GM18907 (cell line): ENCODE measurements around the gene THEM4.

ENCODE experiments used
- ATAC-seq: cut with Tn5 transposase; IDR thresholded peaks from one replicate; pipeline ENCODE4 v1.9.1; 2021; ENCODE audit warnings: mild to moderate bottlenecking, moderate library complexity; ENCODE audit not compliant: unreplicated experiment

Gene THEM4

GRCh38 chr1:151909167-151910149 lies at the start of gene THEM4:
Gene THEM4 (minus strand): TSS chr1:151909511. CDS start chr1:151909458, 53 bp downstream.
- ATAC-seq, result peak; percentile 96

DNA sequence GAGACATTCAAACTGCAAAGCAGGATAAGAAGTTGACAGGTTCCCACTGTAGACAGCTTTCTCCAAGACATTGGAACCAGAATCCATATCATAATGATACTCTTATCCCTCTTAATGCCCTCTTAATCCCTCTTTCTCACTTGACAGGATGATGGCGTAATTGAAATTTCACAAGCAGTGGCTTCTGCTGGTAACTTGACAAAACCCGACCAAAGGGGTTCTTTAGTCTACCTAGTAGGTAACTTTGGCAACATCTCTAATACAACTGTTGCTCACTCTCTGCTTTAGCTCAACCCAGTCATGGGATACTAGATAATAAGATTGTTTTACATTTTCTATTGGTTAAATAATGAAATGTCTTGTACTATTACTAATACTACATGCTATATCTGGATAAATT lies 49.6 kb upstream of the THEM4 start:
- no peak for ATAC-seq

GRCh38 chr1:151956957-151957497 lies 47.7 kb upstream of the THEM4 start:
- no peak for ATAC-seq

- no peak for ATAC-seq
These were observed 44.2 kb upstream of the THEM4 start for GRCh38 chr1:151953409-151954094.

GRCh38 chr1:151952811-151953210 lies 43.5 kb upstream of the THEM4 start:
- ATAC-seq, result no peak

DNA sequence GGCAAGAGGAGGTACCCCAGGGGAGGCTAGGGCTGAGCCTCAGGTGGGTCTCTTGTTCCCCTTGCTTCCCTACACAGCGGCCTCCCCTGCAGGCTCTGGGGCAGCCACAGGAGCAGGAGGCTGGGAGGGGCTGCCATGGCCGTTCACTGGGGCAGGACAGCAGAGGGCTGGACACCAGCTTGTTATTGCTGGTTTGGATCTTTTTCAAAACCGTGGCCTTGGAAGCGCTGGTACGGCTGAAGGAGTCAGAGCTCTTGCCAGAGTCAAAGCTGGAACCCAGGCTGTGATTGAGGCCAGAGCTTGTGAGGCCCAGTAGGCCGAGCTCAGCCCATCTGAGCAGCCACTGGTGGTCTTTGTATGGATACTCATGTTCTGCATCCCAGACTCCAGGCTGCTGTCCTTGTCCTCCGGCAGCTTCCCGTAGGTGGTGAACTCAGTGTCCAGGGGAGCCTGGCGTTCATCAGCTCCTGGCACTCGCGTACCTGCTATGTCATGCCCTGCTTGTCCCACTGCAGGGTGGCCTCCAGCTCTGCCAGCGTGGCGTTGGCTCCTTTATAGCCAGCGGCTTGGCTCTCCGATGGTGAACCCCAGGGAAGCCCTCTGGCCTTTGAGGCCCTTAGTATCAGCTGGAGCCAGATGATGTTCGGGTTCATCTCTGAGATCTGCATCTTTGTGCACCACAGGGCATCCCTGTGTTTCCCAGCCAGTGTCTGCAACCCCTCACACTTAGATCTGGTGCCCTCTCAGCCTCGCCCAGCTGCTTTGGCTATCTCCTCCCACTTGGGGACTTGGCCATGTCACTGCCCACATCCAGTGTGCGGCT lies 40.3 kb upstream of the THEM4 start:
- no peak for ATAC-seq

- no peak for ATAC-seq
These were observed 39.2 kb upstream of the THEM4 start for GRCh38 chr1:151948506-151948905.

DNA sequence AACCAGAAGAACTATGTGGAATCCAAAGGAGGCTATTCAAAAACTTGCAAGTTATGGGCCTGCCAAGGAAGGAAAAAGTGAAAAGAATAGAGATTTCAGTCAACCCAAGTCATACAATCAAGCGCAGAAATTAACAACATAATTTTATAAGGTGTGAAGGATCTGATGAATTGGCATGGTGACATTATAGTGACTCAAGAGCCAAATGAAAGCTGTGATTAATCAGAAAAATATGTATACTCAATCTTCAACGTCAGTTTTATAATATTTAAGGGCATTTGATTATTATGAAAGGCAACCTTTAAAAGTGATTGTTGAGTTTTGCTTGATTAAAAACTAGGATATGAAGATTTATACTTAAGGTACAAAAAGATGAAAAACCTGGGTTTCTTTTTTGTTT lies 37.8 kb upstream of the THEM4 start:
- ATAC-seq, result no peak

DNA sequence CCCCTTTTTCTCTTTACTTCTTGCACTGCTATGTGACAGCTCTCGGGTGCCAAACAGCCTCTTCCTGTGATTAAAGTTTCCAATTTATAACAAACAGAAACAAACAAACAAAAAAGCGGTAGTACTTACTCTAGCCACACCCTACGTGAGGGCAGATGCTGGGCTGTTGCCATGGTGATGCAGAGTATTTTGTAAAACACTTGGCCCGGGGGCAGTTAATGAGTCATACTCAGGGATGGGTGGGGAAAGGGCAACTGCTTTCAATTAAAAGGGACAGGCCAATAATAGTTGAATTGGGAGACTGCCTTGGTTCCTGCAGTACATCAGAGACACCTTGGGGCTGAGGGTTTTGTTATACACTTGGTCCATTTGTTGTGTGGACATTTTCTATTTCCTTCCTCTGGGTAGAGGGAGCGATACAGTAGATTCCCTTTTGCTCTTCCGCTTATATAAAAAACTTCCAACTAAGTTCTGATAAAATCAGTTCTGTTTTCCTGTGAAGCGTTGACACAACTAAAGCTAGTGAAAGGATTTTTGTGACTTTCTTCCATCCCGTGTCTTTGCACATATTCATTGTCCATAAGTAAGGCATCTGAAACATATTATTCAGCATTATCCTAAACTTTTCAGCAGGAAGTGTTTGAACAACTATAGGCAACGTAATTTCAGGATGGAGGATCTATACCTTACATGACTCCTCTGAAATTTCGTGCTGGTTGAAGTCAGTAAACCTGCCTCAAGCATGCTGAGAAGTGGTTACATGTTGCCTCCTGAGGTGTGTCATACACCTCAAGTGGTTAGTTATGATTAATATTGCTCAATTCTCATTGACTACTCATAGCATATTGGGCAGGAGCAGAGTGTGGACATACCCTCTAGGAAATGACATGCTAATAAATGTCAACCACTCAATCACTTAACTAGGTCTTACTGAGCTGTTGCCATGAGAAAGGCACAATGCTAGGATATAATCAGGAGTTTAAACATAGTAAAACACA lies 36.7 kb upstream of the THEM4 start:
- ATAC-seq, result no peak

GRCh38 chr1:151944857-151945575 lies 35.7 kb upstream of the THEM4 start:
- no peak for ATAC-seq

DNA sequence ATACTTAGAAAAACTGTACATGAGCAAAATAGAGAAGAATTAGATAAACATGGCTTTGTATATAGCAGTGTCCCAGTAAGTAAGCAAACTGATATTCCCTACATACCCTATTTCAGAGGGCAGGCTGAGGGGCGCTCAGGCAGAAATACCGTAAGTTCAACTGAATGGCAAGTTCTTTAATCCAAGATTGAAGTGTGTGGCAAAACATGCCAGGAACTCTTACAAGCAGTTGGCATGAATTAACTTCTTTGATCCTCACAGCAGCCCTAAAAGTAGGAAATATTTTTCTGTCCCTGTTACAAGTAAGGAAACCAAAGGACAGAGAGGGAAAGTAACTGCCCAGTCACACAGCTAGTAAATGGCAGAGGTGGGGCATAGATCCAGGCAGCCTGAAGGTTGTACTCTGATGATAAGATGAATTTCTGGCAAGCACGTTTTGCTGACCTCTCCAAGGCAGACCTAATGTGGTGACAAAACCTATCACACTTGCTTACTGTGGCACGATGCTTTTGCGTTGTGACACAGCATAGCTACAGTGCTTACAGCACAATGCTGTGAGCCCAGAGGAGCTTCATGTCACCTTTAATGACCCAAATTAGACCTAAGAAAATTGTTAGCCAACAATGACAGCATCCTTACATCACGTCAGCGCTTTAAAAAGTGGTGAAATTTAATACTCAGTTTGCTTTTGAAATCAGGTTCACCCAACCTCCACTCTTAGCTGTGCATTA lies 35.0 kb upstream of the THEM4 start:
- no peak for ATAC-seq

DNA sequence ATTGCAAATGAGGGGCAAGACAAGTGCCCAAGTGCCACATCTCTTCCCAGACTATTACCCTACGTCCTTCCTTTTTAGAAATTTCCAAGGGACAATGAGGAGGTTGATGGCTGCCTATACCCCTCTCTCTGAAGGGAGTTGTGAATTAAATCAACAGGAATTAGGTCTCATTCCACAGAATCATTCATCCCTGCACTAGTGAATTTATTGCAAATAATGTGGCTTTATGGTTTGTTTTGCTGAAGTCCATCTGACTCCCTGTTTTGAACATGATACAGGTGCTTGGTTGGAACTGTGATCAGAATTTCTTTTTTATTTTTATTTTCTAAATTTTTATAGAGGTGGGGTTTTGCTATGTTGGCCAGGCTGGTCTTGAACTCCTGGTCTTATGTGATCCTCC lies 34.3 kb upstream of the THEM4 start:
- no peak for ATAC-seq

- no peak for ATAC-seq
These were observed 33.6 kb upstream of the THEM4 start for GRCh38 chr1:151942882-151943281.

GRCh38 chr1:151940541-151940940 lies 31.2 kb upstream of the THEM4 start:
- ATAC-seq, result no peak

DNA sequence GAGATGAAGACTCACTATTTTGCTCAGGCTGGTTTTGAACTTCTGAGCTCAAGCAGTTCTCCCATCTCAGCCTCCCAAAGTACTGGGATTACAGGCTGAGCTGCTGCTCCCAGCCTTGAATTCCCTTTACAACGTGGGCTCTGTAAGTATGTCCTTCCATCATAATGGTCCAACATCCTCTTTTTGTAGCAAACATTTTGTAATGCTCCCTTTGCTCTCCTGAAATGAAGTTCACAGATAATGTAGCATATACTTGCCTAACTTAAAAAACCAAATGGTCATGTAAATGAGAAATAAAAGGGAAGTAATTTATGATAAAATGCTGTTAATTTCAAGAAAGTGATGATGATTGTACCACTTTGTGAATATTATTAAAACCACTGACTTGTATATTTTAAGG lies 30.5 kb upstream of the THEM4 start:
- no peak for ATAC-seq

GRCh38 chr1:151939141-151939540 lies 29.8 kb upstream of the THEM4 start:
- ATAC-seq, result no peak

DNA sequence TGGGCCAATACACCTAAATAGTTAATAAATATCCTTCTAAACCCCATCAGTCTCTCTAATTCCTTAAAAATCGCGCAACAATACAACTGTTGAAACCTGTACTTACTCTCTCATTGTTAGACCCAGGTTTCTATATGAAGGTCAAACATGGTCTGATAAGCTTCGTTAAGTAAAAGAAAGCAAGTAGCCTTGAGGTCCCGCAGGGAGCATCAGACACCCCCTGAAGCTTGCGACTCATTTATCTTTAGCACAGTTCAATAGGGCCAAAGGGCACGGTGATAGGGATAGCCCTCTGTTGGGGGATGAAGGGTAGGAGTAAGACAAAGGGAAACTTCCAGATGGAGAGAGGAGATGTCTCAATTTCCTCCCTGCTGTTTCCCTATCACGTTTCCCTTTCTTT lies 27.3 kb upstream of the THEM4 start:
- ATAC-seq, result no peak

- ATAC-seq, result no peak
These were observed 26.7 kb upstream of the THEM4 start for GRCh38 chr1:151935894-151936602.
